HEK293 (cell line): Measurements from ENCODE around the gene B3GNT8.

Experiments used
- CTCF ChIA-PET: fragments of 350-600 bp; formaldehyde crosslinking; extraction: SDS; loops from one replicate; lab custom pipeline; 2021; ENCODE audit warnings: antibody characterized with exemption; lab: Yijun Ruan, JAX
- POLR2A ChIA-PET: fragments of 300-600 bp; formaldehyde crosslinking; extraction: SDS; loops from one replicate; lab custom pipeline; 2020; ENCODE audit warnings: antibody characterized with exemption, inconsistent platforms; lab: Yijun Ruan, JAX
- H3K27ac ChIP-seq: fragments of 200-500 bp; sonication (Bioruptor generic); 2 replicates; pipeline ENCODE4 v1.5.1; 2014; ENCODE audit warnings: low read depth, low read length, control low read depth, inconsistent platforms; ENCODE audit errors: extremely low read depth
- H3K36me3 ChIP-seq, 2 experiments: fragments of 200-500 bp in 1 of 2; sonication (Bioruptor generic) in 1 of 2; 1 replicate in 1 of 2; 2 replicates in 1 of 2; pipeline ENCODE4 v1.5.1; 2014 to 2017; ENCODE audit warnings: inconsistent platforms in 2 of 2, low read length in 2 of 2; ENCODE audit not compliant: control insufficient read depth in 2 of 2, insufficient read depth in 1 of 2
- H3K4me1 ChIP-seq: fragments of 200-500 bp; sonication (Bioruptor generic); 2 replicates; pipeline ENCODE4 v1.5.1; 2014; ENCODE audit warnings: mild to moderate bottlenecking, low read length, inconsistent platforms; ENCODE audit not compliant: control insufficient read depth, insufficient read depth
- H3K4me3 ChIP-seq: 2 replicates; pipeline ENCODE4 v1.5.1; 2011; ENCODE audit warnings: low read depth, mild to moderate bottlenecking, control low read depth, low read length, moderate library complexity
- H3K9me3 ChIP-seq: fragments of 200-500 bp; sonication (Bioruptor generic); 2 replicates; pipeline ENCODE4 v1.5.1; 2014; ENCODE audit warnings: low read depth, low read length, inconsistent platforms; ENCODE audit not compliant: control insufficient read depth, insufficient read depth
- GLIS1 ChIP-seq: fragments of 450-650 bp; formaldehyde crosslinking; IDR thresholded peaks from 2 replicates; pipeline ENCODE4 v1.5.1; 2016; ENCODE audit warnings: missing biosample characterization, missing genetic modification characterization
- IKZF3 ChIP-seq: fragments of 450-650 bp; IDR thresholded peaks from 2 replicates; pipeline ENCODE4 v1.5.0; 2018; ENCODE audit warnings: missing biosample characterization, mild to moderate bottlenecking, missing genetic modification characterization, moderate library complexity
- INSM2 ChIP-seq: fragments of 450-650 bp; formaldehyde crosslinking; IDR thresholded peaks from 2 replicates; pipeline ENCODE4 v1.5.1; 2016; ENCODE audit warnings: missing biosample characterization, missing genetic modification characterization
- OSR2 ChIP-seq: fragments of 450-650 bp; formaldehyde crosslinking; IDR thresholded peaks from 2 replicates; pipeline ENCODE4 v1.5.1; 2016; ENCODE audit warnings: missing biosample characterization, missing genetic modification characterization
- YY2 ChIP-seq: fragments of 450-650 bp; formaldehyde crosslinking; IDR thresholded peaks from 2 replicates; pipeline ENCODE4 v1.5.1; 2016; ENCODE audit warnings: missing biosample characterization, missing genetic modification characterization
- ZBTB10 ChIP-seq: fragments of 450-650 bp; formaldehyde crosslinking; IDR thresholded peaks from 2 replicates; pipeline ENCODE4 v1.5.1; 2016; ENCODE audit warnings: missing biosample characterization, missing genetic modification characterization
- ZBTB7A ChIP-seq: fragments of 450-650 bp; formaldehyde crosslinking; IDR thresholded peaks from 2 replicates; pipeline ENCODE4 v1.5.1; 2016; ENCODE audit warnings: low read depth, missing biosample characterization, missing genetic modification characterization
- ZNF157 ChIP-seq: fragments of 450-650 bp; formaldehyde crosslinking; IDR thresholded peaks from 2 replicates; pipeline ENCODE4 v1.5.1; 2016; ENCODE audit warnings: missing biosample characterization, missing genetic modification characterization
- ZNF16 ChIP-seq: fragments of 450-650 bp; formaldehyde crosslinking; IDR thresholded peaks from 2 replicates; pipeline ENCODE4 v1.5.1; 2016; ENCODE audit warnings: low read depth, missing biosample characterization, missing genetic modification characterization
- ZNF169 ChIP-seq: fragments of 450-650 bp; formaldehyde crosslinking; IDR thresholded peaks from 2 replicates; pipeline ENCODE4 v1.5.1; 2016; ENCODE audit warnings: missing biosample characterization, missing genetic modification characterization
- ZNF18 ChIP-seq: fragments of 450-650 bp; formaldehyde crosslinking; IDR thresholded peaks from 2 replicates; pipeline ENCODE4 v1.5.1; 2016; ENCODE audit warnings: missing biosample characterization, missing genetic modification characterization
- ZNF223 ChIP-seq: fragments of 450-650 bp; formaldehyde crosslinking; IDR thresholded peaks from 2 replicates; pipeline ENCODE4 v1.5.1; 2016; ENCODE audit warnings: missing biosample characterization, missing genetic modification characterization
- ZNF335 ChIP-seq: fragments of 450-650 bp; formaldehyde crosslinking; conservative IDR thresholded peaks from 2 replicates; pipeline ENCODE4 v1.5.1; 2016; ENCODE audit warnings: missing biosample characterization, missing genetic modification characterization
- ZNF404 ChIP-seq: fragments of 450-650 bp; formaldehyde crosslinking; IDR thresholded peaks from 2 replicates; pipeline ENCODE4 v1.5.1; 2017; ENCODE audit warnings: missing biosample characterization, missing genetic modification characterization
- ZNF549 ChIP-seq: fragments of 450-650 bp; IDR thresholded peaks from 2 replicates; pipeline ENCODE4 v1.5.1; 2018; ENCODE audit warnings: missing biosample characterization, missing genetic modification characterization, mild to moderate bottlenecking, inconsistent platforms, moderate library complexity
- ZNF76 ChIP-seq: fragments of 450-650 bp; formaldehyde crosslinking; IDR thresholded peaks from 2 replicates; pipeline ENCODE4; 2016; ENCODE audit warnings: low read depth, missing biosample characterization, missing genetic modification characterization, borderline replicate concordance
- ZSCAN30 ChIP-seq: fragments of 450-650 bp; IDR thresholded peaks from 2 replicates; pipeline ENCODE4 v1.5.1; 2018; ENCODE audit warnings: missing biosample characterization, mild to moderate bottlenecking, missing genetic modification characterization, moderate library complexity

Gene B3GNT8

GRCh38 chr19:41449079-41449864 is 22.1 kb upstream of the B3GNT8 start (continued):
- TF ChIP-seq ZBTB10 (0 out of 2 replicates have a peak, but pooled peaks have one; percentile 18), ZBTB7A (tag by site-specific recombination) (no peak), ZSCAN30 (tag by site-specific recombination) (no peak), GLIS1 (tag by site-specific recombination) (peak; percentile 76), IKZF3 (tag by site-specific recombination) (no peak), ZNF76 (no peak), ZNF16 (tag by site-specific recombination) (no peak), ZNF223 (no peak), YY2 (tag by site-specific recombination) (no peak), ZNF169 (tag by site-specific recombination) (no peak), ZNF404 (tag by site-specific recombination) (no peak), ZNF549 (tag by site-specific recombination) (no peak), INSM2 (tag by site-specific recombination) (no peak), ZNF335 (tag by site-specific recombination) (peak; percentile 95), ZNF18 (tag by site-specific recombination) (peak; percentile 79)
- TF ChIP-seq, all 188 proteins: peak for 42

GRCh38 chr19:41447732-41448332 is 20.7 kb upstream of the B3GNT8 start:
- CTCF ChIA-PET = interaction anchor here (0.5 to 10.4 kb wide), 18 partner anchors 8 to 1538 kb away, joined by 3 to 433 read pairs (median 7); partner anchors contain the start of genes B3GNT8 and DMAC2
- POLR2A ChIA-PET = interaction anchor here (2.2 kb wide), 1 partner anchor 9 kb away, joined by 26 read pairs; the partner anchor contains the start of gene DMAC2
- no peak overlapping the region for H3K4me3 ChIP-seq
- H3K9me3 ChIP-seq = no peaks in the 10 kb centered on the region
- no peak overlapping the region for H3K27ac ChIP-seq
- no peaks in the 10 kb centered on the region for H3K4me1 ChIP-seq
- H3K36me3 ChIP-seq = no peaks in the 10 kb centered on the region
- no peak for TF ChIP-seq ZNF157 (tag by site-specific recombination)
- no peak for TF ChIP-seq OSR2 (tag by site-specific recombination)
- TF ChIP-seq, all 188 proteins: peak for 0
